ENCODE data around the gene MLPH.

MLPH gene

GRCh38 chr2:237517163-237517562 is 30.1 kb downstream of the MLPH start:
- DNase-seq (ENCODE audit: low read depth, low spot score): no peak

- no peak for DNase-seq (ENCODE audit: low read depth, low spot score)
Measured at GRCh38 chr2:237517990-237518389, 30.9 kb downstream of the MLPH start.

- DNase-seq (ENCODE audit: low read depth, low spot score): no peak
Measured at GRCh38 chr2:237519506-237520245, 32.6 kb downstream of the MLPH start.

- DNase-seq (ENCODE audit: low read depth, low spot score): no peak
Measured at GRCh38 chr2:237520290-237520689, 33.2 kb downstream of the MLPH start.

GRCh38 chr2:237524631-237525030 is 37.6 kb downstream of the MLPH start:
- DNase-seq (ENCODE audit: low read depth, low spot score): no peak

GRCh38 chr2:237525559-237526157 is 38.6 kb downstream of the MLPH start:
- no peak for DNase-seq (ENCODE audit: low read depth, low spot score)

GRCh38 chr2:237527233-237527632 is 40.2 kb downstream of the MLPH start:
- DNase-seq (ENCODE audit: low read depth, low spot score): no peak

- DNase-seq (ENCODE audit: low read depth, low spot score): no peak
Measured at GRCh38 chr2:237527766-237528165, 40.7 kb downstream of the MLPH start.

GRCh38 chr2:237529452-237530402 is 42.7 kb downstream of the MLPH start:
- DNase-seq (ENCODE audit: low read depth, low spot score): no peak

GRCh38 chr2:237530472-237531433 is 43.7 kb downstream of the MLPH start:
- no peak for DNase-seq (ENCODE audit: low read depth, low spot score)

GRCh38 chr2:237532160-237532559 is 45.1 kb downstream of the MLPH start:
- DNase-seq (ENCODE audit: low read depth, low spot score): peak; percentile 34

- no peak for DNase-seq (ENCODE audit: low read depth, low spot score)
Measured at GRCh38 chr2:237533668-237534161, 46.7 kb downstream of the MLPH start.

GRCh38 chr2:237534380-237534779 is 47.3 kb downstream of the MLPH start:
- DNase-seq (ENCODE audit: low read depth, low spot score): no peak

GRCh38 chr2:237535385-237536082 is 48.5 kb downstream of the MLPH start:
- no peak for DNase-seq (ENCODE audit: low read depth, low spot score)

GRCh38 chr2:237536083-237536415 is 49.0 kb downstream of the MLPH start:
- DNase-seq (ENCODE audit: low read depth, low spot score): no peak

- no peak for DNase-seq (ENCODE audit: low read depth, low spot score)
Measured at GRCh38 chr2:237536617-237537016, 49.6 kb downstream of the MLPH start.

- no peak for DNase-seq (ENCODE audit: low read depth, low spot score)
Measured at GRCh38 chr2:237538001-237538720, 51.1 kb downstream of the MLPH start.

- DNase-seq (ENCODE audit: low read depth, low spot score): no peak
Measured at GRCh38 chr2:237538901-237539300, 51.9 kb downstream of the MLPH start.

- DNase-seq (ENCODE audit: low read depth, low spot score): no peak
Measured at GRCh38 chr2:237539681-237540080, 52.6 kb downstream of the MLPH start.

All from ELF-1 (cell line).